Cerebellar cortex (tissue), 1 donor: ENCODE measurements around the gene PCDH15.

Experiments
- DNase-seq: peaks from one replicate; pipeline ENCODE4 v3.0.0-alpha.2; 2015; ENCODE audit warnings: low spot score

The PCDH15 gene

GRCh38 chr10:54708021-54708420, 93.0 kb downstream of the PCDH15 start:
- DNase-seq = no peak

- no peak for DNase-seq
These were observed 98.2 kb downstream of the PCDH15 start for GRCh38 chr10:54702583-54703485.

DNA sequence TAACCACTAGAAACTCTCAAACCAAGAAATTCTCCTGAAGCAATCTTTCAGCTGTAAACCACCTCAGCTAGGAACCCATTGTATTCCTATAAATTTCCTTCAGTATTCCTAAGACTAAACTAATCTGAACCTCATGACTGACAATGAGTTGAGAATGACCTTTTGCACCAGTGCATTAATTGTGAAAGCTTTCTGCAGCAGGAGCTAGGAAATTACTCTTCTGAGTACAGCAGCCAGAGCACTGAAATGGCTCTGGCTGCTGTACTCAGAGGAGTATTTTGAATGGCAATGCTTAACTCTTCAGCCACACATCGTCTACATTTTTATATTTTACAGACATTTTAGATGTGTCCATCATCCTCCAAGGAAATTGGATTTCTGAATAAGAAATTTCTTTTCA, 109.7 kb downstream of the PCDH15 start:
- no peak for DNase-seq

- DNase-seq = no peak
These were observed 118.5 kb downstream of the PCDH15 start for GRCh38 chr10:54682554-54682953.

GRCh38 chr10:54681136-54681535, 119.9 kb downstream of the PCDH15 start:
- no peak for DNase-seq

- DNase-seq = no peak
These were observed 133.9 kb downstream of the PCDH15 start for GRCh38 chr10:54667136-54667535.

- no peak for DNase-seq
These were observed 134.8 kb downstream of the PCDH15 start for GRCh38 chr10:54666192-54666591.

DNA sequence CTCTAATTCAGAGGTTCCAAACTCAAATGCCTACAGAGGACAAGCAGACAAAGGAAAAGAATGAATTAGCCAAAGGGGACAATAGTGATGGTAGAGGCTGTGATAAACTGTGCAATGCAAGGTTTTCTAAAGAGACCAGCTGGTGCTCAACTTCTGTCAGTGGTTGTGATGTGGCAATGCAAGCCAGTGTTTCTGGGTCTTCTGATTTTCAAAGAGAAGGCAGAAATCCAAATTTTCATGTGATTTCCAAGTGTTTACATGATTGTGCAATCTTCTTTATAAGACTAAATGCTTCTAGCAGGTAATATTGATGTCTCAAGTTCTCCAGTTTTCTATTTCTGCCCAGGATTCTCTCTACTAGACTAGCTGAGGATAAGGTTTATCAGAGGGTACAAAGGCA, 135.9 kb downstream of the PCDH15 start:
- DNase-seq = no peak

DNA sequence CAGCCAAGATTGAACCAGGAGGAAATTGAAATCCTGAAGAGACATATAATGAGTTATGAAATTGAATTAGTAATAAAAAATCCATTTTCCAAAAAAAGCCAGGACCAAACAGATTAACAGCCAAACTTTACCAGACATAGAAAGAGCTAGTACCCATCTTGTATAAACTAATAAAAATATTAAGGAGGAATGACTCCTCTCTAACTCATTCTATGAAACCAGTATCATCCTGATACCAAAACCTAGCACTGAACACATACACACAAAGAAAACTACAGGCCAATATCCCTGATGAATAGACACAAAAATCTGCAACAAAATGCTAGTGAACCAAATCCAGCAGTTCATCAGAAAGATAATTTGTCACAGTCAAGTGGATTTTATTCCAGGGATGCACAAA, 140.6 kb downstream of the PCDH15 start:
- DNase-seq = no peak

DNA sequence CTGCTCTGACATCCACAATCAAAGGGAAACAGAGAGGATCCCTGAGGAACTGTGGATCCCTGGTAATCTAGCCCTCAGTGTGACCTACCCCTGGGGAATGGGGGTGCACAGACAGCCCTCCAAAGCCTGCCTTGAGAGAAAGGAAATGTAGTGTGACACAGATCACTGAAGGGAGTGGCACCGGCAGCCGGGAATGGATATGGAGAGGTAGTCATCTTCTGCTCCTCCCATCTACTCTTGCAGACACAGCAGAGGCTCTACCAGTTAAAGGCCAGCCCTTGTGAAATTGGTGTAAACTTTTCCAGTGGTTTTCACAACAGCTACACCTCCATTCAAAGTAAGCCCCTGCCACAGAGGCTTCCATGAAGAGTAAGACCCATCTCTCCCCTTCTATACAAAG, 144.4 kb downstream of the PCDH15 start:
- DNase-seq = no peak

DNA sequence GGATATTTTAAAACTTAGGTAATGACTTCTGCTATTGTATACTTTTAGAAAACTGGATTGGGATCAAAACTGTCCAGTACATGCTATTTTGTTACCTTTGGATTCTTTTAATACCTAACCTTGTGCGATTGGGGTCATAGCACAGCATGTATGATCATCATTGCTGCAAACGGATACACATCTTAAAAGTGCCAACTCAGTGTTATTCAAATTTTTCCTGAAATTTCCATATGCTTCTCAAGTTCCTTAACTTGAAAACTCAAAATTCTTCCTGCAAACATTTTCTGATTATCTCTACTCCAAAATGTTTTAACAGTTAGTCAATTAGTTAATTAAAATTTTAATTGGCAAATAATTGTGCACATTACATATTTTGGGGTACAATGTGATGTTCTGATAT, 147.5 kb downstream of the PCDH15 start:
- DNase-seq = no peak

DNA sequence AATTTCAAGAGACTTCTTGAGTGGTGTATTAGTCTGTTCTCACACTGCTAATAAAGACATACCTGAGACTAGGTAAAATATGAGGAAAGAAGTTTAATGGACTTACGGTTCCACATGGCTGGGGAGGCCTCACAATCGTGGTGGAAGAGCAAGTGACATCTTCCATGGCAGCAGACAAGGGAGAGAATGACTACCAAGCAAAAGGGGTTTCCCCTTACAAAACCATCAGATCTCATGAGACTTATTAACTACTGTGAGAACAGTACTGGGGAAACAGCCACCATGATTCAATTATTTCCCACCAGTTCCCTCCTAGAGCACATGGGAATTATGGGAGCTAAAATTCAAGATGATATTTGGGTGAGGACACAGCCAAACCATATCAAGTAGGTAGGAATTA, 150.5 kb downstream of the PCDH15 start:
- DNase-seq = no peak

GRCh38 chr10:54622017-54622416, 179.0 kb downstream of the PCDH15 start:
- DNase-seq = no peak

DNA sequence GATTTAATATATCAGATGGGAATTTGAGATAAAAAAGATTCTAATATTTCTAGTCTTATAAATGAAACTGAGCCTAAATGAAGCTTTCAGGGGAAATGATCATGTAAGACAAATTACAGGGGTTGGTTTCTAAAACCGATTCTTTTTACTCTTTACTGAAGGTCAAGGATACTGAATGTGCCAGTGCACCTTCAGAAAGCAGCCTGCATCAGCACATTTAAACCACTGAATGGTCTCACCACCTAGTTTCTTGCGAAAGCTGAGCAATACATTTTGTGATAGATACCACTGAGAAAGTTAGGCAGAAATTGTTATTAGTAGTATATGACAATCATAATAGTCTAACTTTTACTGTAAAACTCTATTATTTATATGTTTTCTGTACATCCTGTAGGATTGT, 180.7 kb downstream of the PCDH15 start:
- no peak for DNase-seq

GRCh38 chr10:54614072-54614471, 187.0 kb downstream of the PCDH15 start:
- DNase-seq = no peak

GRCh38 chr10:54613162-54613561, 187.9 kb downstream of the PCDH15 start:
- no peak for DNase-seq

DNA sequence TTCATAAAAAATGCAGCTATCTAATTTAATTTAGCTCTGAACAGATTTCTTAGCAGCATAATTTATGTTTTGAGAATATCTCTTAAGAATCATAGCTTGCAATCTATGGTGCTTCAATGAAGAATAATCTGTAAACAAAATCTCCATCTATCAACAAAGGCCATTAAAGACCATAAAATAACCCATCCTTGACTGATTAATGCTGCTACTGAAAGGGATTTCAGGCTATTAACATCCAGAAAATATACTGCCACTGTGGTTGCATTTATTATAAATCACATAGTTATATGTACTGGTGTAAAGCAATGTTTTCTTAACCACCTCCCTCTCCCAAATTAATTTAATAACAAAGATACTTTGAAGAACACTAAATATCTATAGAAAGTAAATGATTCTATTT, 191.6 kb downstream of the PCDH15 start:
- DNase-seq = no peak

DNA sequence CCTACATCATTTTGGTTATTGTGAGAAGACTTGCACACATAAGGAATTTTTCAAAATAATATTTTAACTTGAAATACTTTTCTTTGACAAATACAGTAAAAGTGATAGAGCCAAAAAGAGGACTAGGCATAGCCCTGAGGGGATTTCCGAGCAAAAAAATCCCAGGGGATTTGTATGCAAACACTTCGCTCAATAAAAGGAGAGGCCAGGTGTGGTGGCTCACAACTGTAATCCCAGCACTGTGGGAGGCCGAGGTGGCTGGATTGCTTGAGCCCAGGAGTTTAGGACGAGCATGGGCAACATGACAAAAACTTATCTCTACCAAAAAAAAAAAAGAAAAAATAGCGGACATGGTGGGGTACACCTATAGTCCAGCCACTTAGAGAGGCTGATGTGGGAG, 193.0 kb downstream of the PCDH15 start:
- DNase-seq = no peak

GRCh38 chr10:54594289-54594688, 206.7 kb downstream of the PCDH15 start:
- DNase-seq = no peak

GRCh38 chr10:54587971-54588370, 213.1 kb downstream of the PCDH15 start:
- no peak for DNase-seq

DNA sequence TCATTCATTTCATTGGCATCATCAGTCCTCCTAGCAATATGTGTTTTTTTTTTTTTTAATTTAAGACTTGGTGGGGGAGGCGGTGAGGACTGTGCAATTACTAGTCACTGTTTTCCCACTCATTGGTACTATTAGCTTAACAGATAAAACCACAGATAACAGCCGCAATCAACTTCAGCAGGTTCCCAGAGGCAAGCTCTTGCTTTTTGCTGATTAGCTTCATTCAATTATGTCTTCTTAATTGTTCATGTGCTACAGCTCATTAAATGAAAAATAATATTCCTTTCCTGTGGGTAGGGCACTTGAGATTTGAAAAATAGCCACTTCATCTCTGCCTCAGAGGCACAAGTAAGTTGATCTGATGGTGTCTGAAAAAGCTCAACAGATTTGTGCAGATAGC, 215.5 kb downstream of the PCDH15 start:
- DNase-seq = no peak

DNA sequence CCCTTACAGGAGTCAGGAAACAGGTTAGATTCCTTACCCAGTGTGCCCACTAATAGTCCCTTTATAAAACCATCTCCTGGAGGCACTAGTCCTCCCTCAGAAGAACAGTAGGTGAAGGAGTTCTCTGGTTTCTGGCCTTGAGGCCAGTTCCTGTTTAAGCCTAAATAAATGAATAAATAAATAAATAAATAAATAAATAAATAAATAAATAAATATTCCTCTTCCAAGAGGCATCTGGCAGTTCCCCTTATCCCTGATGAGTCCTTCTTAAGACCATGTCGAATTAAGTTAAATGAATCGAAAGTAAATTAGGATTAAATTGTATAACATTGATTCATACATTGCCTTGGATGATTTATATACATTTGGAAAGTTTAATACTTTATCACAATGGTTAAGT, 223.3 kb downstream of the PCDH15 start:
- DNase-seq = no peak

DNA sequence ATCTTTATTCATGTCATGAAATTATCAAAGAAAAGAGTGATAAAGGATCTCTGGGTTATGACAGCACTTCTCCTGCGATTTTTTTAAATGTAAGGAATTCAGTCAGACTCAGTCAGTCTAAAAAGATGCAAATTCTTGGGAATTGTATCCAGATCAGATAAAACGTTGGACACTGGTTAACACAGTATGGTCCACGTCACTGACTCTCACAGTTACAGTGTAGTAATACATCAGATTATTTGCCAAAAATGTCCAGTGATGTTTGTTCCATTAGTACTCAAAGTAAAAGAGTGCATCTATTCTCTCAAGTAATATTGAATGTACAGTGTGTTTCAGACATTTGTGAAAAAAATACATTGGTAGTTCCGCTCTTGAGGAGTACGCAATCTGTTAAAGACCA, 224.5 kb downstream of the PCDH15 start:
- no peak for DNase-seq

DNA sequence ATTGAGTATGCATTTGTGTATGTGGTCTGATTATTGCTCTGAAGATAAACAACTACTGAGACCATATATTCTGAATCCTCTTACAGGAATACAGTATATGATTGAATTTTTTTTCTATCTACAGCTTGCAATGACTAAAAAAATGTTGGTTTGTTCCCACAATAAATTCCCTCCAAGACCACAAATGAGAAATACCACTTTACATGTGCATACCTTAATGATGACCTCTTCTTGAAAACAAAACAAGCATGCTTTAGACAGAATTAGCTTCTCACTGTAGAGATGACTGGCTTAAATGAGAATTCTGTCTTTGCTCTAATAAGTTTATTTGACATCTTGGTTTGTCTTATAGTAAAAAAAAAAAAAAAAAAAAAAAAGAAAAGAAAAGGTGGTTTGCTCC, 241.5 kb downstream of the PCDH15 start:
- DNase-seq = no peak
